ENCODE results near the gene WDR1.

The WDR1 gene

GRCh38 chr4:10098780-10099160, 17.8 kb downstream of the WDR1 start:
- peak in 2 of 3 donors; percentile 41 to 43 for DNase-seq
- H3K4me1 ChIP-seq (ENCODE audit: control insufficient read depth, insufficient read depth, low read length, poor library complexity, severe bottlenecking) = peaks cover 72% of the 10 kb centered on the region
- peak overlapping the region; percentile 78 for H3K27ac ChIP-seq (ENCODE audit: insufficient read depth, low read length, poor library complexity, severe bottlenecking)

GRCh38 chr4:10097906-10098779, 18.5 kb downstream of the WDR1 start:
- peak overlapping the region; percentile 78 for H3K27ac ChIP-seq (ENCODE audit: insufficient read depth, low read length, poor library complexity, severe bottlenecking)
- peaks cover 52% of the 10 kb centered on the region for H3K36me3 ChIP-seq (ENCODE audit: control insufficient read depth, insufficient read depth, low read length)
- no peak overlapping the region for H3K4me3 ChIP-seq (ENCODE audit: insufficient read depth, low read depth, low read length, poor library complexity, severe bottlenecking)
- no peak for DNase-seq
- no peaks in the 10 kb centered on the region for H3K9me3 ChIP-seq (ENCODE audit: control insufficient read depth, low read length)
- H3K27me3 ChIP-seq (replicated peaks; ENCODE audit: control insufficient read depth, insufficient read depth, low read length, poor library complexity, severe bottlenecking) = no peaks in the 10 kb centered on the region
- H3K4me1 ChIP-seq (ENCODE audit: control insufficient read depth, insufficient read depth, low read length, poor library complexity, severe bottlenecking) = peaks cover 77% of the 10 kb centered on the region

More at GRCh38 chr4:10098780-10099160, 17.8 kb downstream of the WDR1 start:
- Histone ChIP-seq H3K4me3 (ENCODE audit: insufficient read depth, low read depth, low read length, poor library complexity, severe bottlenecking) (no peak overlapping the region), H3K36me3 (ENCODE audit: control insufficient read depth, insufficient read depth, low read length) (peaks cover 47% of the 10 kb centered on the region), H3K27me3 (replicated peaks; ENCODE audit: control insufficient read depth, insufficient read depth, low read length, poor library complexity, severe bottlenecking) (no peaks in the 10 kb centered on the region), H3K9me3 (ENCODE audit: control insufficient read depth, low read length) (no peaks in the 10 kb centered on the region)

- Histone ChIP-seq H3K4me1 (ENCODE audit: control insufficient read depth, insufficient read depth, low read length, poor library complexity, severe bottlenecking) (peaks cover 87% of the 10 kb centered on the region), H3K27me3 (replicated peaks; ENCODE audit: control insufficient read depth, insufficient read depth, low read length, poor library complexity, severe bottlenecking) (no peaks in the 10 kb centered on the region), H3K36me3 (ENCODE audit: control insufficient read depth, insufficient read depth, low read length) (peaks cover 52% of the 10 kb centered on the region), H3K9me3 (ENCODE audit: control insufficient read depth, low read length) (no peaks in the 10 kb centered on the region), H3K27ac (ENCODE audit: insufficient read depth, low read length, poor library complexity, severe bottlenecking) (peak overlapping the region; percentile 78), H3K4me3 (ENCODE audit: insufficient read depth, low read depth, low read length, poor library complexity, severe bottlenecking) (no peak overlapping the region)
- no peak for DNase-seq
Measured at GRCh38 chr4:10096978-10097335, 19.6 kb downstream of the WDR1 start.

GRCh38 chr4:10096201-10096977, 20.2 kb downstream of the WDR1 start:
- no peak overlapping the region for H3K4me3 ChIP-seq (ENCODE audit: insufficient read depth, low read depth, low read length, poor library complexity, severe bottlenecking)
- peak; percentile 52 to 72 (median 56) for DNase-seq
- H3K27me3 ChIP-seq (replicated peaks; ENCODE audit: control insufficient read depth, insufficient read depth, low read length, poor library complexity, severe bottlenecking) = no peaks in the 10 kb centered on the region
- peaks cover 81% of the 10 kb centered on the region for H3K4me1 ChIP-seq (ENCODE audit: control insufficient read depth, insufficient read depth, low read length, poor library complexity, severe bottlenecking)
- H3K9me3 ChIP-seq (ENCODE audit: control insufficient read depth, low read length) = no peaks in the 10 kb centered on the region
- H3K27ac ChIP-seq (ENCODE audit: insufficient read depth, low read length, poor library complexity, severe bottlenecking) = peak overlapping the region; percentile 78
- peaks cover 56% of the 10 kb centered on the region for H3K36me3 ChIP-seq (ENCODE audit: control insufficient read depth, insufficient read depth, low read length)

GRCh38 chr4:10095296-10095991, 21.2 kb downstream of the WDR1 start:
- no peak for DNase-seq

GRCh38 chr4:10094841-10095240, 21.8 kb downstream of the WDR1 start:
- DNase-seq = no peak
- Histone ChIP-seq H3K9me3 (ENCODE audit: control insufficient read depth, low read length) (no peaks in the 10 kb centered on the region), H3K27ac (ENCODE audit: insufficient read depth, low read length, poor library complexity, severe bottlenecking) (peak overlapping the region; percentile 78), H3K4me1 (ENCODE audit: control insufficient read depth, insufficient read depth, low read length, poor library complexity, severe bottlenecking) (peaks cover 65% of the 10 kb centered on the region), H3K4me3 (ENCODE audit: insufficient read depth, low read depth, low read length, poor library complexity, severe bottlenecking) (no peak overlapping the region), H3K27me3 (replicated peaks; ENCODE audit: control insufficient read depth, insufficient read depth, low read length, poor library complexity, severe bottlenecking) (no peaks in the 10 kb centered on the region), H3K36me3 (ENCODE audit: control insufficient read depth, insufficient read depth, low read length) (peaks cover 72% of the 10 kb centered on the region)

More at GRCh38 chr4:10095296-10095991, 21.2 kb downstream of the WDR1 start:
- Histone ChIP-seq H3K4me3 (ENCODE audit: insufficient read depth, low read depth, low read length, poor library complexity, severe bottlenecking) (no peak overlapping the region), H3K9me3 (ENCODE audit: control insufficient read depth, low read length) (no peaks in the 10 kb centered on the region), H3K4me1 (ENCODE audit: control insufficient read depth, insufficient read depth, low read length, poor library complexity, severe bottlenecking) (peaks cover 71% of the 10 kb centered on the region), H3K27ac (ENCODE audit: insufficient read depth, low read length, poor library complexity, severe bottlenecking) (peak overlapping the region; percentile 78), H3K36me3 (ENCODE audit: control insufficient read depth, insufficient read depth, low read length) (peaks cover 65% of the 10 kb centered on the region), H3K27me3 (replicated peaks; ENCODE audit: control insufficient read depth, insufficient read depth, low read length, poor library complexity, severe bottlenecking) (no peaks in the 10 kb centered on the region)

GRCh38 chr4:10093801-10094552, 22.6 kb downstream of the WDR1 start:
- peak overlapping the region; percentile 60 for H3K27ac ChIP-seq (ENCODE audit: insufficient read depth, low read length, poor library complexity, severe bottlenecking)
- peaks cover 80% of the 10 kb centered on the region for H3K36me3 ChIP-seq (ENCODE audit: control insufficient read depth, insufficient read depth, low read length)
- peaks cover 58% of the 10 kb centered on the region for H3K4me1 ChIP-seq (ENCODE audit: control insufficient read depth, insufficient read depth, low read length, poor library complexity, severe bottlenecking)
- H3K27me3 ChIP-seq (replicated peaks; ENCODE audit: control insufficient read depth, insufficient read depth, low read length, poor library complexity, severe bottlenecking) = no peaks in the 10 kb centered on the region
- DNase-seq = peak in 1 of 3 donors; percentile 42
- H3K9me3 ChIP-seq (ENCODE audit: control insufficient read depth, low read length) = no peaks in the 10 kb centered on the region
- H3K4me3 ChIP-seq (ENCODE audit: insufficient read depth, low read depth, low read length, poor library complexity, severe bottlenecking) = peak overlapping the region; percentile 14

- peaks cover 58% of the 10 kb centered on the region for H3K4me1 ChIP-seq (ENCODE audit: control insufficient read depth, insufficient read depth, low read length, poor library complexity, severe bottlenecking)
- peaks cover 81% of the 10 kb centered on the region for H3K36me3 ChIP-seq (ENCODE audit: control insufficient read depth, insufficient read depth, low read length)
- peak overlapping the region; percentile 60 for H3K27ac ChIP-seq (ENCODE audit: insufficient read depth, low read length, poor library complexity, severe bottlenecking)
Measured at GRCh38 chr4:10093271-10093621, 23.4 kb downstream of the WDR1 start.

GRCh38 chr4:10092481-10093270, 23.9 kb downstream of the WDR1 start:
- DNase-seq = no peak
- peak overlapping the region; percentile 60 for H3K27ac ChIP-seq (ENCODE audit: insufficient read depth, low read length, poor library complexity, severe bottlenecking)

More at GRCh38 chr4:10093271-10093621, 23.4 kb downstream of the WDR1 start:
- Histone ChIP-seq H3K27me3 (replicated peaks; ENCODE audit: control insufficient read depth, insufficient read depth, low read length, poor library complexity, severe bottlenecking) (no peaks in the 10 kb centered on the region), H3K9me3 (ENCODE audit: control insufficient read depth, low read length) (no peaks in the 10 kb centered on the region), H3K4me3 (ENCODE audit: insufficient read depth, low read depth, low read length, poor library complexity, severe bottlenecking) (peak overlapping the region; percentile 14)
- DNase-seq = no peak

More at GRCh38 chr4:10092481-10093270, 23.9 kb downstream of the WDR1 start:
- Histone ChIP-seq H3K36me3 (ENCODE audit: control insufficient read depth, insufficient read depth, low read length) (peaks cover 83% of the 10 kb centered on the region), H3K4me1 (ENCODE audit: control insufficient read depth, insufficient read depth, low read length, poor library complexity, severe bottlenecking) (peaks cover 56% of the 10 kb centered on the region), H3K4me3 (ENCODE audit: insufficient read depth, low read depth, low read length, poor library complexity, severe bottlenecking) (no peak overlapping the region), H3K9me3 (ENCODE audit: control insufficient read depth, low read length) (no peaks in the 10 kb centered on the region), H3K27me3 (replicated peaks; ENCODE audit: control insufficient read depth, insufficient read depth, low read length, poor library complexity, severe bottlenecking) (no peaks in the 10 kb centered on the region)
